ENCODE measurements around the gene SLC25A47.

DNA sequence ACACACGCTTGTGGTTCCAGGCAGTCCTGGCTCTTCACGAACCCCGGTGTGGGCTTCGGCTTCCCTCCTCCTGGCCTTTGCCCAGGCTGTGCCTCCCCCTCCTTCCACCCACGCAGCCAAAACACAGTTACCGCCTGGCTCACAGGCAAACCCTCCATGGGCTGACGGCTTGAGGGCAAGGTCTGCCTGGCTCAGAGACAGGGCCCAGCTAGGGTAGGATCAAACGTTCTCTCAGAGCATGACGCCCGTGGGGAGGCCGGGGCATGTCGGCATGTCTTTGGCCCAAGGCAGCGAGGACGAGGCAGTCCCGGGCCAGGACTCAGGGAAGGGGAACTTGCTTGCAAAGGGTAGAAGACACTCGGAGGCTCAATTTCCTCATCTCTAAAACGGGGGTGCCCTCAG is 2.1 kb downstream of the SLC25A47 start:
- TF ChIP-seq SMC3 (IDR thresholded peaks at IDR 0.05; ENCODE audit: low read depth, low read length): no peak
- TF ChIP-seq, protein P1, sequence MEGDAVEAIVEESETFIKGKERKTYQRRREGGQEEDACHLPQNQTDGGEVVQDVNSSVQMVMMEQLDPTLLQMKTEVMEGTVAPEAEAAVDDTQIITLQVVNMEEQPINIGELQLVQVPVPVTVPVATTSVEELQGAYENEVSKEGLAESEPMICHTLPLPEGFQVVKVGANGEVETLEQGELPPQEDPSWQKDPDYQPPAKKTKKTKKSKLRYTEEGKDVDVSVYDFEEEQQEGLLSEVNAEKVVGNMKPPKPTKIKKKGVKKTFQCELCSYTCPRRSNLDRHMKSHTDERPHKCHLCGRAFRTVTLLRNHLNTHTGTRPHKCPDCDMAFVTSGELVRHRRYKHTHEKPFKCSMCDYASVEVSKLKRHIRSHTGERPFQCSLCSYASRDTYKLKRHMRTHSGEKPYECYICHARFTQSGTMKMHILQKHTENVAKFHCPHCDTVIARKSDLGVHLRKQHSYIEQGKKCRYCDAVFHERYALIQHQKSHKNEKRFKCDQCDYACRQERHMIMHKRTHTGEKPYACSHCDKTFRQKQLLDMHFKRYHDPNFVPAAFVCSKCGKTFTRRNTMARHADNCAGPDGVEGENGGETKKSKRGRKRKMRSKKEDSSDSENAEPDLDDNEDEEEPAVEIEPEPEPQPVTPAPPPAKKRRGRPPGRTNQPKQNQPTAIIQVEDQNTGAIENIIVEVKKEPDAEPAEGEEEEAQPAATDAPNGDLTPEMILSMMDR (conservative IDR thresholded peaks at IDR 0.05; ENCODE audit: low read depth, low read length): no peak
- TF ChIP-seq POLR2A (IDR thresholded peaks at IDR 0.05; ENCODE audit: low read depth, low read length): no peak
- no peak for TF ChIP-seq BHLHE40 (IDR thresholded peaks at IDR 0.05; ENCODE audit: low read depth, low read length)
- no peak for TF ChIP-seq CHD1 (IDR thresholded peaks at IDR 0.05; ENCODE audit: low read depth, low read length)
- no peak for TF ChIP-seq MAZ (IDR thresholded peaks at IDR 0.05; ENCODE audit: borderline replicate concordance, low read depth, low read length)
- TF ChIP-seq, protein P2, sequence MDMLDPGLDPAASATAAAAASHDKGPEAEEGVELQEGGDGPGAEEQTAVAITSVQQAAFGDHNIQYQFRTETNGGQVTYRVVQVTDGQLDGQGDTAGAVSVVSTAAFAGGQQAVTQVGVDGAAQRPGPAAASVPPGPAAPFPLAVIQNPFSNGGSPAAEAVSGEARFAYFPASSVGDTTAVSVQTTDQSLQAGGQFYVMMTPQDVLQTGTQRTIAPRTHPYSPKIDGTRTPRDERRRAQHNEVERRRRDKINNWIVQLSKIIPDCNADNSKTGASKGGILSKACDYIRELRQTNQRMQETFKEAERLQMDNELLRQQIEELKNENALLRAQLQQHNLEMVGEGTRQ (IDR thresholded peaks at IDR 0.05; ENCODE audit: low read depth, low read length): no peak
